Measurements from ENCODE around the gene RBM8A. TPM values are rescaled to one million over a fixed set of nuclear protein-coding genes. Genes with fewer than 3 reads are reported as not detected.
A peak's percentile ranks its signal among the peaks of the same experiment; 100 is the strongest.

RBM8A gene
- total RNA-seq, 1 experiment from 2014 or later = 596 TPM

DNA sequence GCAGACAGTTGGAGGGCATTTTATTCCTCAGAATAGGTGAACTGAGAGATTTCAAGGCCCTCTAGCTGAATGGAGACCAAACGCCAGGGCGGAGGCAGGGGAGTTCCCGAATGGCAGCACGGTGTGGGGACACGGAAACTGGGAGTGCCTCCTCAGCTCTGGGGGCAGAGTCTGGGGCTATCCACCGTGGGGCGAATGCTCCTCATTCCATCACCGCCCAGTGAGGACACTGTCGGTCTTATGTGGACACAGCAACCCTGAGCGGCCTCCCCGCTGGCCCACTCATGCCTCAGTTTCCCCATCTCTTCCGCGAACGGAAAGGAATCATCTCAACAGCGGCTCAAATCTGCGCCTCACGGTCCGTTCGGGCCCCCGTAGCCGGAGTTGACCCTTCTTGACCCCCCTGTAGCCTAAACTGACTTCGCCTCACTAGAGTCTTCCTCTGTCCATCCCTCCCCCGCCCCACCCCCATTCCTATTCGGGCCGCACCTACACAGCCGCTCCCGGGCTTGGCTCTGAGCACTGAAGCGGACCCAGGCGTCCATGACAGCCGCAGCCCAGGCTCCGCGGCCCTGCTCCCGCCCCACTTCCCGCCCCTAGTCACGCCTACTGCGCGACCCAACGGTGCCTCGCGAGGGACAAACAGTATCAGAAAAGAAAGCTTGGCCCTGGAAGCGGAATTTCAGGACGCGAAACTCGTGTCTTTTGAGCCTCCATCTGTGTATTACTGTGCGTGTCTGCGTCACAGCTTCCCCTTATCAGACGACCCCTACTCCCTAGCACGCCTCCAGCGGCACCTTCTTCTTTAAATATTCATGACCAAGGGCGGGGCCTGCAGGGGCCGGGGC lies 8.9 kb downstream of the RBM8A start, which contains the start of gene PEX11B:
Gene PEX11B (minus strand): TSS at position 574 of the 848 bp plus-strand sequence. CDS start 29 bp downstream, at position 545.
- DNase-seq (ENCODE audit: low read depth) = peak; percentile 84

DNA sequence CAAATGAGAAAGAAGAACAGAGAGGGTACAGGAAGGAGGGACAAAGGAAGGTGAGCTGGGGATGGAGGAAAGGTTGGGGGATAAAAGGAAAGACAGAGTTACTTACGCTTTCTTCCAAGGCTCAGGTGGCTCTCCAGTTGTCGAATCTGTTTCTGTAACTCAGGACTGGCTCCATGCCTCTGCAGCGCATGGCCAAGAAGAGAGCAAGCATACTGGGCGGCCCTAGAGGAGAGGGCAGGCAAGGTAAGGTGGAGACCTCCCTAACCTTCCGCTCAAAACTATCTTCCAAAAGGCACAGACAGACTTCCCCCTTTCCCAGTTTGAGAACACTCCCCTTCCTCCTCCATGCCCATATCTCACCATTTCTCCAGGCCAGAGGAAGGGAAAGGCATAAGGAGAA lies 9.7 kb downstream of the RBM8A start:
- DNase-seq (ENCODE audit: low read depth) = no peak

DNA sequence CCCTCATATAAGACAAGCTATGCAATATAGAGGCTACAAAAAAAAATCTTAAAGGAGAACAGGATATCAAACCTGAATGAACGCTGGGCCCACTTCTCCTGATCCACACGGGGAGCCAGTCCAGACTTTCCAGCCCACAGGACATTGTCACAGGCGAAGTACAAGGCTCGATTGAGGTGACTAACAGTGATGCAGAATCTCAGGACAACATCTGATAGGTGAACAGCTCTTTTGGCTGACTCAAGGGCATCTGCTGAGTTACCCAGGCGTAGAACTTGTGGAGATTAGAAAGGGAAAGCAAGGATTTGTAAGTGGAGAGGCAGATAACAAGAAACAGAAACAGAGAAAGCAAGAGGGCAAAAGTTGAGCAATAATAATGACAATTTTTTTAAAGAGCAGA lies 10.5 kb downstream of the RBM8A start:
- no peak for DNase-seq (ENCODE audit: low read depth)

DNA sequence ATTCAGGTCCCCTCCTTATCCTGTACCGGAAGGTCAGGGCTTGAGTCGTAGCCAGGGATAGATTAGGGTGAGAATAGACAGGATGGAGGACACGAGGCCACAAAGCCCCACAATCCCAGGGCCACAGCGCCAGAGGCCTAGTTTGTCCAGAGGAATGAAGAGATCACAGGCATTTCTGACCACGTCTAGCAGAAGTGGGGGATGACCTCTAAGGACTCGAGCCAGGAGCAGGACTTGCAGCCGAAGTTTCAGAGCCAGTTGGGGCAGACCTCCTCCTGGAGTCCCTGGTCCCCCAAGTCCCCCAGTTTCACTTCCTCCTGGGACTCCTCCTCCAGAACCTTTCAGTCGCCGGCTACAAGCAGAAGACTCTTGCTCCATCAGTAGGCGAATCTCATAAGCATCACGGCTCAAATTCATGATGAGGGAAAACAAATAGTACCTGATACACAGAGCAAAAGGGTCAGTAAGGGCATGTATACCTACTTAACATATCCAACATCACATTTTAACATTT lies 15.1 kb downstream of the RBM8A start:
- DNase-seq (ENCODE audit: low read depth) = no peak

DNA sequence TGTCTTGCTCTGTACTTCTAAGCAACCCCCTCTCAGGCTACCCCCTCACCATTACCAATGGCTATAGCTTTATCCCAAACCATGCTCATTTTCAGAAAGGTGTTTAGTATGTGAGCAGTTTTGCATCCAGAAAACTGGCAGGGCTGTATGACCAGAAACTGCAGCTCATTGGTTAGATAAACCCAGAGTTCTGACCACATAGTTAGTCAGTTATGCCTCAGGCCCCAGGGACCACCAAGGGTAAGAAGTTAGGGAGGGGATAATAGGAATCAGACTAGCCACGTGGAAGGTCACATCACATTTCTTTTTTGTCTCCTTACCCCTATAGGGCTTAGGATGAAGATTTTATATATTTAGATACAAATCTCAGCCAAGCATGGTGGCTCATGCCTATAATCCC lies 18.6 kb downstream of the RBM8A start:
- peak; percentile 50 for DNase-seq (ENCODE audit: low read depth)

DNA sequence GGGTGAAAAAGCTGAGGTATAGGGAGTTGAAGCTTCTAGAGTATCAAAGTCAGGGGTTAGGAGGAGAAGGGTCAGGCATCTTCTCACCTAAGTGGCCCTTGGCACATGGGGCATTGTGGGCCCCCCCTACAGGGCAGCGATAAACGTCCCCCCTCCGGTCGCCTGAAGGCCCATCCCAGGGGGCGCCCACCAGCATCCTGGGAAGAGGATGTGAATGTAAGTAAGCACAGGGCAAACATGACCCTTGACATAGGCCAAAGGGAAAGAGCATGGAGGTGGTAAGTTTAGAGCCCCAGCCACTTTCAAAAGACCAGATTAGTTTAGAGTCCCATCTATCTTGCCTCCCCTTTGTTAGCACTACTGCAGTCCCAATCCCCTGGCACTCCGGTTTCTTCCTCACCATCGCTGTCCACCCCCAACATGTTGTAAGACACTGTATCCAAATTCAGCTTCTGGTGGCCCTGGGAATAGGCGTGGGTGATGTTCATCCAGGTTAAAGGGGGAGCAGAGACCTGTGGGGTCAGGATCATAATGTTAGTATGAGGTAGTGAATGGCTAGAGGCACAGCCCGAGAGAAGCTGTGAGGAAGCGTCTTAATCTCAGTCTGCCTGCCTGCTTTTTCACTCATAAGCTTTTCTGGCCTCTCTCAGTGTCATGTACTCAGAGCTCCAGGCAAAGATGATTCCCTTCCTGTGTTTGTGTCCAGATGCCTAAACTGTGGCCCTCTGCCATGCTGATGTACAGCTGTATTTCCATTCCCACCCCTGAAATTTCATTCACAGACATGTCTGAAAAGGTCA lies 20.1 kb downstream of the RBM8A start:
- DNase-seq (ENCODE audit: low read depth) = no peak

DNA sequence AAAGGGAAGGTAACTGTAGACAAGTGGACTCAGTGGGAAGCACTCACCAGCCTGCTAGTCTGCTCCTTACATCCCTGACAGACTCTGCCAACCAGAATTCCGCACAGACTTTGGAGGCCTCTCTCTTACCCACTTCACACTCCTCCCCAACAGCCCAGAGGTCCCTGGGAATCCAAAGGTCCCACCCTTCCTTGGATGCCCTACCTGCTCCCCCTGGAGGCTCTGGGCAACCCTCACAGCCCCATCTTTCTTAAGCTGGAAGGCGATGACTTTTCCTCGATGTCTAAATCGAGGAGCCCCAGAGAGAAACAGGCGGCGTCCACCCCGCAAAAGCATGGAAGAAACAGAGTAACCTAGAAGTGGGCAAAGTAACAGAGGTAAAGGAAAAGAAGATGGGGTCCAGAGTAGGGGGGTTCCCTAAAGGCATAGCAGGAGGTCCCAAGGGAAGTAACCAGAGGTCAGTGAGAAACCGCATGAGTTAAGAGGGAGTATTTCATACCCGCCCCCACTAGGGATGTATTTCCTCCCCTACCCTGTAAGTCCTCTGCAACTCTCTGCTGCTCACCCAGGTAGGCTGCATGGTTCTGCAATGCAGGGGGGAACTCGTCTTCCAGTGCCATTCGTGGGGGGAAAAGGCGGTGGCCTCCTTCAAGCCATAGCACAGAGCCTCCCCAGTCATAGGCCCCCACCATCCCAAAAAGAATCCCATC lies 25.8 kb downstream of the RBM8A start:
- DNase-seq (ENCODE audit: low read depth) = no peak

DNA sequence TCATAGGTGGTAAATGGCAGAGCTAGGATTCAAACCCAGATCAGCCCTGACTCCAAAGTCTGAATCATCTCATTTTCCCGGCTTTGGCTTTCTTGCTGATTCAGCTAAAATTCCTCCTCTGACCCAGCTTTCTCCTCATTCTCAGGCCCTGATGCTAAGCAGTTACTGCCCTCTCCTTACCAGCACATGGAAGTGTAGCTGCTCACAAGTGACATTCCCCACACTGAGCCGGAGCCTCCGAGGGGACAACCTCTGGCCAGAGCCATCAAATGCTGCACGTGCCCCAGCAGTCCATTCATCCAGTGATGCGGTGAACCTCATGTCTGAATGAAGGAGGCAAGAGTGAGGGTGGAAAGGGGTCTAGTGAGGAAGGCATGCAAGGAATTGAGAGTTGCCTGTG lies 28.5 kb downstream of the RBM8A start:
- no peak for DNase-seq (ENCODE audit: low read depth)

DNA sequence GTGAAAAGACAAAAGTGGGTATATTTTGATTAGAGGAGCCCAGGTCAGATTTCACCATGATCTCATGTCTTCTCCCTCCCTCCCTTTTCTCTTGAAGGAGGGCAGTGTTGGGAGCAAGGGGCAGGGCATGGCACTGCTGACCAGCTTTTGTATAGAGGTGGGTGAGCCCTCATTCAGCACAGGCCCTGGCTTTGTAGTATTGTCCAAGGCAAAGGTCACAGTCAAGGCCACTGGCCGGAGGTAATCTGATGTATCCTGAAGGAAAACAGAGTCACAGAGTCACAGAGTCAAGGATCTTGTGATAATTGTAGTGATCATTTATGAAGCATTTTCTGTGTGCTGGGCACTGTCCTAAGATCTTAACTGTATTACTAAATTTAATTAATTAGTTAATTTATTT lies 29.3 kb downstream of the RBM8A start:
- DNase-seq (ENCODE audit: low read depth) = no peak

DNA sequence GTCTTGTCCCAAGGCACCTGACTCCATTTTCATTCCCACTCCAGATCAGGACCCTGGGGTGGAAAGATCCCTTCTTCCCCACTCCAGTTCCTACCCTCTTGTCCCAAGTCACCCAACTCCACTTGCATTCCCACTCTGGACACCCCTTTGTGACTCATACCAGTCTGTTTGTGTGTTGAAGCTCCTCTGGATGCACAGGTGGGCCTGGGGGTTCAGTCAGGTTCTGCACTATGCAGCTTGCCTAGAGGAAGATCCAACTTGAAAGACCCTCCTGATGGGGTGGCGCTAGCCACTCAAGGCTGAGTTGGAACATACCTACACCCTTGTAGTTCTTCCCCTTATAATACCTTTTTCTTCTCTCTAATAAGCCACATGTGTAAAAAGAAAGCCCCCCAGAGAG lies 31.8 kb downstream of the RBM8A start:
- no peak for DNase-seq (ENCODE audit: low read depth)

DNA sequence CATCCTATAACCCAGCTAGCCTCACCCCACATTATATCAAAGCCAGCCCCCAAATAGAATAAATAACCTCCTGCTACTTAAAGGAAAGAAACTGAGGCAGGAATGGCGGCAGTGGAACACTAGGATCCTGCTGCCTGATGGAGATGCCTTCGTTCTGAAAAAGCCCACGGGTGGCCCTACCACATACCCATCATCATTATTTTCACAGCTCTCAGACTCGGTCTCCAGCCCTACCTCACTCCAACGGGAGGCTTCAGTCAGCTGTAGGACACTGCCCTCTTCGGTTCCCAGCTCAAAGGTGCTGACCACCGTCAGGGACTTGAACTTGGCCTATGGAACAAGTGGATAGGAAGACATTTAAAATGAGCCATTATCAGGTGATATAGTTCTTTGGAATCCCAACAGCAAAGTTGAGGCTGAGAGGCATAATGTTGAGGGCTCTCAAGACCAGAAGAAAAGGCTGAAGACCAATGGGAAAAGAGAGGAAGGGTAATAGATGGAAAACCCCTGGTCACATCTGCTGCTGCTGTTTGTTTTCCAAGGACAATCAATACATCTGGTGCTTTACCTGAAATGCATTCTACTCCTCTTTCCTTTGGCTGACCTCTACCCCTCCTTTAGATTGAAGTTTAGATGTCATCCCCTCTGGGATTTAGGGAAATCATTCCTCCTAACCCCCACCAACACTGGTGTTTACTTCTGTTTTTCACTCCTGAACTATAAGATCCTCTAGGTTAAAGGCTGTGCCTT lies 33.8 kb downstream of the RBM8A start:
- no peak for DNase-seq (ENCODE audit: low read depth)

DNA sequence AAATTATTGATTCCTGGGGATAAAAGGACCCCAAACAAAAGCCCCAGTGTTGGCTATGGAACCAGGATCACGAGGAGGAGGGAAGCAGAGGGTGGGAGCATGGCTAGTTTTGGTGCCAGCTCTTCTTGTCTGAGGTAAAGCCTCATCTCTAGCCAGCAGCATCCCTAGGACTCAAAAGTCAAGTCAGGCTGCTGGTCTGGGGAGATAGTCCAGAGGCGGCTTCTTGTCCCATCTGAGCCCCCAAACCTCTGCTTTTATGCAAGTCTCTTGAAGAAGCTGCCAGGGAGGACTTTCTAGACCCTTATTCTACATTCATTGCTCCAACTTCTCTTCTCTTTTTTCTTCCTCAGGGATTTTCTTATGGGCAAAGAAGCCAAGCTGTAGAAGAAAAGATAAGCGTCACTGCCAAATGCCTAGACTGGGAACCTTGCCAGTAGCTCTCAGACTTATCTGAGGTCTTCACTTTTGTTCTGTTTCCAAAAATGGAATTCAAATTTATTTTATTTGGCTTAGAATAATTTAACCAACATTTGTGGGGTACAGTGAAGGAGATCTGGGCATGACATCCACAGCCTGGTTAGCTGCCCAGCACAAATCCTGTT lies 34.7 kb downstream of the RBM8A start:
- DNase-seq (ENCODE audit: low read depth) = peak; percentile 61

DNA sequence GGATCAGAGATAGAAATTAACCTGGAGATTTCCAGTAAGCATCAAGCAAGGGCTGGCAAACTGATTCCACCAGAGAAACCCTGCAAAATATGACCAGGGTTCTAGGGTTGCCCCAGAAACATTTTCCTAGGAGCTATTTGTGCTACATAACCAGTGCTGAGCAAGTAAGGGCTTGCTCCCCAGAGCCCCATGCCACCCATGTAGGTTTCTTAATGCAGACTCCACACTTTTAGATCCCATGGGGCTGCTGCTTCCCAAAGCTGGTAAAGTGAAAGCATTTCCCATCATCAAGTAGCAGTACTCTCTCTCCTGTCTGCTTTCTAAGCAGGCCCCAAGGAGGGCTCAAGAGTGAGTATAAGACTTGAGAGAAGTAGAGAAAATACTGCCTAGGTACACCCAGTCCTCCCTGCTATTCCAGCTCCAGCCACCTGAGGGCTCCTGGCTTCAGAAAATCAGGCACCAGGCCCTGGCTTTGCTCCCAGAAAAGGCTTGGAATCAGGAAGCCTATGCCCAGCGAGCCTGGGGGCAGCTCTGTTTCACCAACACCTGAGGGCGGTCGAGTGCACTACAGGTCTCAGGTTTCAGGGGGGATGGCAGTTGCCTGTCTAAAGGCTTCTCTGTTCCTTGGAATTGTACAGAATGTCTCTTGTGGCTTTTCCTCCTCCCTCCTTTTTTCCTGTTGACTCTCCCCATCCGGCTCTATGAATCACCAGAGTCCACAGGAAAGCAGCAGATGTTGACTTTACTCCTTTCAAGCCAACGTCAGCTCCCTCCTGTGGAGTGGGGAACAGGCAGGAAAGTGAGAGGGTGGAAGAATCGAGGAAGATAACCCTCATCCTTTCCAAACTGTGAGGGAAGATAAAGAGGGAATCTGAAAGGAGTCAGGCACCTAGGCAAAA lies 35.4 kb downstream of the RBM8A start:
- peak; percentile 99 for DNase-seq (ENCODE audit: low read depth)

DNA sequence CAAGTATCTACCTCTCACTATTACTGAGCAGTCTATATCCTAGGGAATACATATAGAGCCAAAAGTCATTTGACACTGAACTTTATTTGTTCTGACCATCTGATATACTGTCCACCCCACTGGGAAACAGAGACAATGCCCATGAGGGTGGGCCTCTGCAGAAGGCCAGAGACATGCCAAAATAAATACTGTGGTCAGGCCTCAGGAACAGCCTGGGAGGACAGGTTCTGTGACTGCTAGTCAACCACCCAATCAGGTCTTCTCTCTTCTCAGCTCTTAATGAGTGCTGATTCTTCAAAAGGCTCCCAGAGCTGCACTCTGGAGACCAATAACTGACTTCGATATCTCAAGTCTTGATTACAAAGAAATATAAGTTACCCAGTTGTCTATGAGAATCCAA lies 36.1 kb downstream of the RBM8A start:
- peak; percentile 44 for DNase-seq (ENCODE audit: low read depth)

DNA sequence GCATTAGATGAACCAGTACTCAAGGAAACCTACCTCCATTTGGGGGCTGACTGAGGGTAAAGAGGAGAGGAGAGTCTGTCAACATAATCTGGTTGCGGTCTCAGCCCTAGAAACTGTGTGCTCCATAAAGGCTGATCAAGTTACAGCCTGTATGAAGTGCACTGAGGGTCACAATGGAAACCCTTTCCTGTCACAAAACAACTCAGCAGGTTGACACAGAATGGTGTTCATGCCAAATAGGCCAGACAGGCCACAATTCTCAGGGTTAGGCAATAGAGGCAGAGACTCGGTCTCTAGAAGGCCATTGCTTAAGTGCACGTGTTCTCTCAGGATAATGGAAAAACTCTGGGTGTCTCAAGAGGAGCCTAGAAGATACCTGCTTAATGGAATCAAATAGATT lies 37.6 kb downstream of the RBM8A start:
- DNase-seq (ENCODE audit: low read depth) = no peak

DNA sequence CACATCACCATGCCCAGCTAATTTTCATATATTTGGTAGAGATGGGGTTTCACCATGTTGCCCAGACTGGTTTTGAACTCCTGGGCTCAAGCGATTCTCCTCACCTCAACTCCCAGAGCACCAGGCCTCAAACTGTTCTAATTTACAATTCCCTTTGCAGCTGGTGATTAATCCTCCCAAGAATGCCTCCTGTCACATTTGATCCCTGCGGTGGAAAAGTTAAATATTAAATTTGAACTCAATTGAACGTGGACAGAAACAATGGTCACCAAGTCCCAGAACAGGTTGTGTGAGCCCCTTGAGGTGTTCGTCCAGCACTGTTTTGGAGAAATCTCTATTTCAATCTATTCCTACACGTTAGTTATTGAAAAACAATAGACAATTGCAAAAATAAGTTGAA lies 39.7 kb downstream of the RBM8A start:
- DNase-seq (ENCODE audit: low read depth) = no peak

DNA sequence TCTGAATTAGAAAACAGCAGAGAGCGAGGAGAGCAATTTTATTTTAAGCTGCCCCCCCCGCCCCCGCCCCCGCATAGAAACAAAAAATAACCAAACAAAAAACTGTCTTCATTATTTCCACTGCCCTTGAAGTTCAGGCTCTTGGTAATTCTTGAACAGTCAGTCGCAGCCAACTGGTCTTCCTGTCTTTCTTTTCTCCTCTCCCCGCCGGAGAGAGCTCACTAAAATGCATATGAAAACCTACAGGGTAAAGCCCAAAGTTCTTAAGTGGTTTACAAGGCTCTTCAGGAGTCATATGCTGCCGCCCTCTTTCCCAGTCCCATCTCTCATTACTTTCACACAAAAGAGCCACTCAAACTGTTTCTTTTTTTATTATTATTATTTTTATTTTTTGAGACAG lies 40.5 kb downstream of the RBM8A start:
- no peak for DNase-seq (ENCODE audit: low read depth)

DNA sequence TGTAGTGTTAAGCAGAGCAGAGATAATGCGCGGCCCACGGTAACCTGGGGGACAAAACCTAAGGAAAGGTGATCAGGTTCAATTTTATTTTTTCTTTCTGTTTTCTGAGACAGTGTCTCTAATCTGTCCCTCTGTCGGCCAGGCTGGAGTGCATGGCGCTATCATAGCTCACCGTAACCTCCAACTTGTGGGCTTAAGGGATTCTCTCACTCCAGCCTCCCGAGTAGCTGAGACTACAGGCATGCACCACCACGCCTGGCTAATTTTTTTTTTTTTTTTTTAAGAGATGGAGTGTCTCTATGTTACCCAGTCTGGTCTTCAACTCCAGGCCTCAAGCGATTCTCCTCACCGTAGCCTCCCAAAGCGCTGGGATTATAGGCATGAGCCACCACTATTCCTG lies 40.9 kb downstream of the RBM8A start:
- DNase-seq (ENCODE audit: low read depth) = no peak

DNA sequence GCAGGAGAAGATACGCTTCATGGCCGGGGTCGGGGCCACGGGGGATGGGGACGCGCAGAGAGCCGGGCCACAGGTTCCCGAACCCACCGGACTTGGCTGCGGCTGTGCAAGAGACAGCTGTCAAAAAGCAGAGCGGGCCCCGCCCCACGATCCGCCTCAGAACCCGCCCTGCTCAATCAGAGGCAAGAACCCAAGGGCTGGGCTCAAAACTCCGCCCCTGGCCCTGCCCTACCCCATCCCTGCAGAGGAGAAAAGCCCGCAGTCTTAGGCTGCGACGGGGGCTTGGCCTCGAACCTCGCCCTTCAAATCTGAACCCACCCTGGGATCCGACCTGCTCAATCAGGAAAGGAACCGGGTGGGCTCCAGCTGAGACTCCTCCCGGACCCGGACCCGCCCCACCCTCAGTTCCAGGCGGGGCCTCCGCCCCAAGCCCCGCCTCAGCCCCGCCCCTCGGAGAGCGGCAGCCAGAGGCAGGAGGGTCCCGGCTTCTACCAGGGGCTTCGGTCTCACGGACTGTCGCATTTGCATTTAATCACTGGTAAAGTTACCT lies 41.5 kb downstream of the RBM8A start, which contains the start of gene ANKRD35:
Gene ANKRD35 (minus strand): TSS at position 129 of the 550 bp plus-strand sequence. CDS start 108 bp downstream, at position 21.
- peak; percentile 81 for DNase-seq (ENCODE audit: low read depth)
